ENCODE measurements around the gene ASTN2. TPM values are rescaled to one million over a fixed set of nuclear protein-coding genes. Genes with fewer than 3 reads are reported as not detected.

The ASTN2 gene
- total RNA-seq, 1 donor = 5.6 TPM

DNA sequence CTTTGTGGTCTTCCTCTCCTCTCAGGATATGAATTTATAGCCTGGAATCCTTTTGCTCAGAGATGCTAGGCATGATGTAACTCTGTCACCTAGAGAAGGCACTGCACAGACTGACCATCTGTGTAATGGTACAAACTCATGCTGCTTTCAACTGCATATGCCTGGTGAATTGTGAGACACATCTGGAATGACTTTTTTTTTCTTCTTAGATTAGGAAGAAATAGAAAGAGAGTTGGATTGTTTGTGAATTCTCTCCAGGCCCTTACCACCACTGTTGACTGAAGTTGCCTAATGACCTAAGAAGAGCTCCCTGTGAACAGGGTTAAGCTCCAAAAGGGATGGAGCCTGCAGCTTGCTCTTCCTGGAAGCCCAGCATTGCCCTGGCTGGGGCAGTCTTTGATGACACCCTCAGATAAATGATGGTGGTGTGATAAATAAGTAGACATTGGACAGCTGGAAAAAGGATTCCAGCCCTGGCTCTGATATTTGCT, 775.6 kb downstream of the ASTN2 start:
- TF ChIP-seq, protein P1, sequence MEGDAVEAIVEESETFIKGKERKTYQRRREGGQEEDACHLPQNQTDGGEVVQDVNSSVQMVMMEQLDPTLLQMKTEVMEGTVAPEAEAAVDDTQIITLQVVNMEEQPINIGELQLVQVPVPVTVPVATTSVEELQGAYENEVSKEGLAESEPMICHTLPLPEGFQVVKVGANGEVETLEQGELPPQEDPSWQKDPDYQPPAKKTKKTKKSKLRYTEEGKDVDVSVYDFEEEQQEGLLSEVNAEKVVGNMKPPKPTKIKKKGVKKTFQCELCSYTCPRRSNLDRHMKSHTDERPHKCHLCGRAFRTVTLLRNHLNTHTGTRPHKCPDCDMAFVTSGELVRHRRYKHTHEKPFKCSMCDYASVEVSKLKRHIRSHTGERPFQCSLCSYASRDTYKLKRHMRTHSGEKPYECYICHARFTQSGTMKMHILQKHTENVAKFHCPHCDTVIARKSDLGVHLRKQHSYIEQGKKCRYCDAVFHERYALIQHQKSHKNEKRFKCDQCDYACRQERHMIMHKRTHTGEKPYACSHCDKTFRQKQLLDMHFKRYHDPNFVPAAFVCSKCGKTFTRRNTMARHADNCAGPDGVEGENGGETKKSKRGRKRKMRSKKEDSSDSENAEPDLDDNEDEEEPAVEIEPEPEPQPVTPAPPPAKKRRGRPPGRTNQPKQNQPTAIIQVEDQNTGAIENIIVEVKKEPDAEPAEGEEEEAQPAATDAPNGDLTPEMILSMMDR (IDR thresholded peaks at IDR 0.05; ENCODE audit: insufficient read depth, low read length) = no peak
- H3K4me3 ChIP-seq (ENCODE audit: low read depth, low read length) = no peak overlapping the region
- peak; percentile 68 for DNase-seq (ENCODE audit: low read depth)

- TF ChIP-seq, protein P1 (IDR thresholded peaks at IDR 0.05; ENCODE audit: insufficient read depth, low read length) = no peak
- H3K4me3 ChIP-seq (ENCODE audit: low read depth, low read length) = no peak overlapping the region
- no peak for DNase-seq (ENCODE audit: low read depth)
Observed at GRCh38 chr9:116635908-116636307, 778.9 kb downstream of the ASTN2 start.

GRCh38 chr9:116632990-116633838, 781.6 kb downstream of the ASTN2 start:
- no peak overlapping the region for H3K4me3 ChIP-seq (ENCODE audit: low read depth, low read length)

DNA sequence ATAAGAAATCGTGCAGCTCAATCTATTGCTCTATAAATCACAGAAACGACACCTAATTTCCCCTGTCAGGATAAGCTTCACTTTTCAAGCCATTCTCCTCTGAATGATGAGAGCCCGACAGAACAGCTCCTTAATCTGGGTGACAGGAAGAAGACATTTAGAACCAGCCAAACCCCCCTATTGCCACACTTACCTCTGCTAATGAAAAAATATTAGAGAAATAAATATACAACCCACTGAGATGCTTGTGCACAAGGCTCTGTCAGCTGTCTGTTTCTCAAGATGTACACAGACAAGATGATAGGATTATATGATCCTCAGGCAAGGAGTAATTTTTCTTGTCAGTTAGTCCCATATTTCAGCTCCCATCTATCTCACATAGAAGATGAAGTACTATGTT, 785.2 kb downstream of the ASTN2 start:
- DNase-seq (ENCODE audit: low read depth) = no peak
- TF ChIP-seq, protein P1 (IDR thresholded peaks at IDR 0.05; ENCODE audit: insufficient read depth, low read length) = no peak

More at GRCh38 chr9:116632990-116633838, 781.6 kb downstream of the ASTN2 start:
- DNase-seq (ENCODE audit: low read depth) = peak; percentile 93
- TF ChIP-seq, protein P1 (IDR thresholded peaks at IDR 0.05; ENCODE audit: insufficient read depth, low read length) = no peak

DNA sequence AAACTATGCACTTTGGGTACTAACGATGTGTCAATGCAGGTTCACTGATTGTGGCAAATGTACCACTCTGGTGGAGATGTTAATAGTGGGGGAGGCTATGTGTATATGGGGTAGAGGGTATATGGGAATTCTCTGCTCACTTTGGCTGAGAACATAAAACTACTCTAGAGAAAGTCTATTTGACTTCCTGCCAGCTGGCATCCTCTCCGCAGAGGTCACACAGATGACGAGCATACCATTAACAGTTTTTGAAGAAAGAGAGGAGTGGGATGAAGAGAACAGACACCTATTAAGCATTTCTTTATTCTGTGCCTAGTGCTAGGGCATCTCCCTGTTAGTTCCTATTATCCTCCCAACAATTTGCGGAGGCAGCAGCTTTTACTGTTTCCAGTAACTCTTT, 786.1 kb downstream of the ASTN2 start:
- TF ChIP-seq, protein P1 (IDR thresholded peaks at IDR 0.05; ENCODE audit: insufficient read depth, low read length) = no peak
- H3K4me3 ChIP-seq (ENCODE audit: low read depth, low read length) = no peak overlapping the region
- DNase-seq (ENCODE audit: low read depth) = no peak

More for the DNA sequence above, 785.2 kb downstream of the ASTN2 start:
- H3K4me3 ChIP-seq (ENCODE audit: low read depth, low read length) = no peak overlapping the region

DNA sequence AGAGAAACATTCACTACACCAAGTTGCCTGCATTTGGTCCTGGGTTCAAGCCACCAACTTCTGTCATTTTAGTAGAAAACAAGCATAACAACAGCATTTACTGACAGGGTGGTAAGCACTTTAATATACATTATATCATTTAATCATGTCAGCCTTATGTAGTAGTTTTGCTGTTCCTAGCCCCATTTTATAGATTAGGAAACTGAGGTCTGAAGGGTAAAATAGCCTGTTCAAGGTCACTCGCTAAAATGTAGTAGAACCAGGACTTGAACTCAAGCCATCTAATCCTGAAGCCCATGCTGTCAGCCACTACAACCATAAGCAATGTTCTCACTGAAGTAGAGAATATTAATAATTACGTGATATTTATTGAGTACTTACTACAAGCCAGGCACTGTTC, 787.4 kb downstream of the ASTN2 start:
- H3K4me3 ChIP-seq (ENCODE audit: low read depth, low read length) = no peak overlapping the region
- TF ChIP-seq, protein P1 (IDR thresholded peaks at IDR 0.05; ENCODE audit: insufficient read depth, low read length) = no peak
- DNase-seq (ENCODE audit: low read depth) = no peak

Data from fibroblast of the aortic adventitia (primary cell).